ENCODE results near the gene ANKLE1. TPM values are rescaled to one million over a fixed set of nuclear protein-coding genes. Genes with fewer than 3 reads are reported as not detected.

Gene ANKLE1
- polyA plus RNA-seq, 1 experiment, result 0.38 TPM

- POLR2A ChIA-PET, result no interaction called here
- H3K4me3 ChIP-seq (ENCODE audit: low read depth, low read length), result no peak overlapping the region
- no peak for TF ChIP-seq CTCF (IDR thresholded peaks at IDR 0.05; ENCODE audit: insufficient read depth, low read depth, low read length)
- no peaks in the 10 kb centered on the region for H3K27me3 ChIP-seq (ENCODE audit: control insufficient read depth, insufficient read depth, low read length)
- DNase-seq (ENCODE audit: low read depth), result no peak
- CTCF ChIA-PET, result no interaction called here
- H3K36me3 ChIP-seq (ENCODE audit: control insufficient read depth, insufficient read depth, low read length), result peaks cover 16% of the 10 kb centered on the region
Observed at GRCh38 chr19:17314007-17314593, 32.4 kb downstream of the ANKLE1 start.

GRCh38 chr19:17318966-17319365 lies 37.3 kb downstream of the ANKLE1 start:
- peaks cover 29% of the 10 kb centered on the region for H3K36me3 ChIP-seq (ENCODE audit: control insufficient read depth, insufficient read depth, low read length)
- no peak for TF ChIP-seq CTCF (IDR thresholded peaks at IDR 0.05; ENCODE audit: insufficient read depth, low read depth, low read length)
- ChIA-PET POLR2A (no interaction called here), CTCF (no interaction called here)
- no peak for DNase-seq (ENCODE audit: low read depth)
- H3K27me3 ChIP-seq (ENCODE audit: control insufficient read depth, insufficient read depth, low read length), result no peaks in the 10 kb centered on the region
- H3K4me3 ChIP-seq (ENCODE audit: low read depth, low read length), result no peak overlapping the region

- no peak for DNase-seq (ENCODE audit: low read depth)
- Histone ChIP-seq H3K27me3 (ENCODE audit: control insufficient read depth, insufficient read depth, low read length) (no peaks in the 10 kb centered on the region), H3K36me3 (ENCODE audit: control insufficient read depth, insufficient read depth, low read length) (peaks cover 22% of the 10 kb centered on the region), H3K4me3 (ENCODE audit: low read depth, low read length) (no peak overlapping the region)
- ChIA-PET CTCF (interaction anchor here (0.6 kb wide), 1 partner anchor 14 kb away, joined by 3 read pairs; no protein-coding TSS in a partner anchor), POLR2A (no interaction called here)
- TF ChIP-seq CTCF (IDR thresholded peaks at IDR 0.05; ENCODE audit: insufficient read depth, low read depth, low read length), result no peak
Observed at GRCh38 chr19:17319473-17320238, 38.0 kb downstream of the ANKLE1 start.

- ChIA-PET POLR2A (no interaction called here), CTCF (interaction anchor here (0.6 kb wide), 1 partner anchor 66 kb away, joined by 3 read pairs; no protein-coding TSS in a partner anchor)
- Histone ChIP-seq H3K4me3 (ENCODE audit: low read depth, low read length) (no peak overlapping the region), H3K36me3 (ENCODE audit: control insufficient read depth, insufficient read depth, low read length) (peaks cover 19% of the 10 kb centered on the region), H3K27me3 (ENCODE audit: control insufficient read depth, insufficient read depth, low read length) (no peaks in the 10 kb centered on the region)
- DNase-seq (ENCODE audit: low read depth), result no peak
- TF ChIP-seq CTCF (IDR thresholded peaks at IDR 0.05; ENCODE audit: insufficient read depth, low read depth, low read length), result no peak
Observed at GRCh38 chr19:17320435-17320834, 38.7 kb downstream of the ANKLE1 start.

GRCh38 chr19:17321655-17322489 lies 40.2 kb downstream of the ANKLE1 start:
- no peak for DNase-seq (ENCODE audit: low read depth)

More at GRCh38 chr19:17321655-17322489, 40.2 kb downstream of the ANKLE1 start:
- POLR2A ChIA-PET, result interaction anchor here (0.5 kb wide), 1 partner anchor 10 kb away, joined by 3 read pairs; no protein-coding TSS in a partner anchor
- CTCF ChIA-PET, result no interaction called here
- Histone ChIP-seq H3K4me3 (ENCODE audit: low read depth, low read length) (no peak overlapping the region), H3K27me3 (ENCODE audit: control insufficient read depth, insufficient read depth, low read length) (no peaks in the 10 kb centered on the region), H3K36me3 (ENCODE audit: control insufficient read depth, insufficient read depth, low read length) (peaks cover 14% of the 10 kb centered on the region)
- TF ChIP-seq CTCF (IDR thresholded peaks at IDR 0.05; ENCODE audit: insufficient read depth, low read depth, low read length), result no peak
